PC-9 (cell line): Measurements from ENCODE around the gene WNK2. TPM values are rescaled to one million over a fixed set of nuclear protein-coding genes. Genes with fewer than 3 reads are reported as not detected.

Experiments
- BruUV-seq: library from RNA; stranded (reverse); fragments of 400-500 nt; replicated peaks from 2 replicates; lab custom pipeline; 2021; lab: Mats Ljungman, UMichigan
- CTCF ChIA-PET: fragments of 300-600 bp; sonication (Branson Sonifier 250); formaldehyde crosslinking; loops from one replicate; lab custom pipeline; 2022; ENCODE audit warnings: antibody characterized with exemption; lab: Charles Lee
- POLR2A ChIA-PET: fragments of 300-600 bp; sonication (Branson Sonifier 250); formaldehyde crosslinking; loops from one replicate; lab custom pipeline; 2022; ENCODE audit warnings: antibody characterized with exemption; ENCODE audit not compliant: unreplicated experiment; lab: Charles Lee
- DNase-seq, 2 experiments: peaks; one replicate each; pipeline versions ENCODE4 v3.0.0 to v3.0.0-alpha.2; 2015 to 2022; ENCODE audit warnings: mixed read lengths in 1 of 2
- H2AFZ ChIP-seq: fragments of 200-600 bp; sonication (generic); 2 replicates; pipeline ENCODE4 v1.8.1; 2017; ENCODE audit warnings: antibody characterized with exemption
- H3F3A ChIP-seq: fragments of 200-600 bp; sonication (generic); 2 replicates; pipeline ENCODE4 v1.8.1; 2017; ENCODE audit warnings: antibody characterized with exemption, mild to moderate bottlenecking, low read depth; ENCODE audit not compliant: insufficient read depth
- H3K27ac ChIP-seq: fragments of 200-600 bp; sonication (generic); 2 replicates; pipeline ENCODE4 v1.6.1; 2016; ENCODE audit warnings: mixed run types
- H3K27me3 ChIP-seq: fragments of 200-600 bp; sonication (generic); 2 replicates; pipeline ENCODE4 v1.6.1; 2016; ENCODE audit warnings: low read depth, mixed run types; ENCODE audit not compliant: insufficient read depth
- H3K36me3 ChIP-seq: fragments of 200-600 bp; sonication (generic); 2 replicates; pipeline ENCODE4 v1.6.1; 2016; ENCODE audit warnings: low read depth, mixed run types
- H3K4me1 ChIP-seq: fragments of 200-600 bp; sonication (generic); replicated peaks from 2 replicates; pipeline ENCODE4 v1.6.1; 2016; ENCODE audit warnings: mixed run types; ENCODE audit not compliant: insufficient read depth
- H3K4me2 ChIP-seq: fragments of 200-600 bp; sonication (generic); 2 replicates; pipeline ENCODE4 v1.6.1; 2017; ENCODE audit warnings: mixed run types
- H3K4me3 ChIP-seq: fragments of 200-600 bp; sonication (generic); 2 replicates; pipeline ENCODE4 v1.6.1; 2016; ENCODE audit warnings: mixed run types
- H3K79me2 ChIP-seq: fragments of 200-600 bp; sonication (generic); 2 replicates; pipeline ENCODE4 v1.6.1; 2017; ENCODE audit warnings: low read depth, mixed run types
- H3K9me2 ChIP-seq: fragments of 200-600 bp; sonication (generic); 2 replicates; pipeline ENCODE4 v1.8.1; 2017; ENCODE audit warnings: mild to moderate bottlenecking; ENCODE audit not compliant: insufficient read depth
- H3K9me3 ChIP-seq: fragments of 200-600 bp; sonication (generic); 2 replicates; pipeline ENCODE4 v1.8.1; 2016; ENCODE audit warnings: low read depth; ENCODE audit not compliant: insufficient read depth
- H4K20me1 ChIP-seq: fragments of 200-600 bp; sonication (generic); 2 replicates; pipeline ENCODE4 v1.8.1; 2017; ENCODE audit not compliant: insufficient read depth
- EZH2 ChIP-seq: fragments of 200-600 bp; sonication (generic); IDR thresholded peaks from 2 replicates; pipeline ENCODE4 v1.8.0; 2017; ENCODE audit warnings: antibody characterized with exemption, low read depth
- intact Hi-C: fragments of 100-400 bp; cut with micrococcal nuclease; formaldehyde crosslinking; loops from one replicate; pipeline ENCODE4 v1.10.0; 2022; ENCODE audit not compliant: unreplicated experiment
- total RNA-seq: library from RNA; stranded (reverse); gene quantifications from 2 replicates; pipeline ENCODE4 v1.2.3, GENCODE V29; 2021
- TF ChIP-seq, protein P1 (sequence below): fragments of 200-600 bp; sonication (generic); conservative IDR thresholded peaks from 2 replicates; pipeline ENCODE4 v1.6.1; 2017; ENCODE audit warnings: mixed run types, antibody characterized with exemption, mild to moderate bottlenecking, moderate library complexity

WNK2 gene
- total RNA-seq, 1 experiment from 2014 or later = 44.6 TPM

DNA sequence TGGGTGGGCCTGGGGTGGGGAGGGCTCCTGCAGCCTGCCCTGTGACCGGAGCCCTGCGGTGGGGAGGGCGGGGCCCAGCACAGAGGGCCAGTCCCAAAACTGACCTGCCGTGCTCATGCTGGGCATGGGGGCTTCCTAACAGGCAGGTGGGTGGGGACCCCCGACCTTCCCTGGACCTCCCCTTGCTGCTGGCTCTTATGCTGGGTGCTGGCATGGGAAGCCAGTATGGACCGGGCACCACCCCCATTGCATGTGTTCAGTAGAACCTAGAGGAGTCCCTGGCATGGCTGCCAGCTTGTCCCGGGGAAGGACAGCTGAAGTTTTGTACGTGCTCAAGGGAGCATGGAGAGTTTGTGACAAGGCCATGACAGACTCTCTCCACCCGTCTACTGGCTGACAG, 37.1 kb downstream of the WNK2 start:
- no peaks in the 10 kb centered on the region for H4K20me1 ChIP-seq
- DNase-seq = no peak
- no peak overlapping the region for H3K4me3 ChIP-seq
- H3K27me3 ChIP-seq = no peaks in the 10 kb centered on the region
- peaks cover 42% of the 10 kb centered on the region for H3F3A ChIP-seq
- CTCF ChIA-PET = no interaction called here
- H2AFZ ChIP-seq = no peak overlapping the region
- H3K9me3 ChIP-seq = no peaks in the 10 kb centered on the region
- peaks cover 29% of the 10 kb centered on the region for H3K79me2 ChIP-seq
- BruUV-seq = no TSS peak
- no peaks in the 10 kb centered on the region for H3K36me3 ChIP-seq
- POLR2A ChIA-PET = no interaction called here
- no peaks in the 10 kb centered on the region for H3K9me2 ChIP-seq
- TF ChIP-seq EZH2 = no peak
- TF ChIP-seq, protein P1, sequence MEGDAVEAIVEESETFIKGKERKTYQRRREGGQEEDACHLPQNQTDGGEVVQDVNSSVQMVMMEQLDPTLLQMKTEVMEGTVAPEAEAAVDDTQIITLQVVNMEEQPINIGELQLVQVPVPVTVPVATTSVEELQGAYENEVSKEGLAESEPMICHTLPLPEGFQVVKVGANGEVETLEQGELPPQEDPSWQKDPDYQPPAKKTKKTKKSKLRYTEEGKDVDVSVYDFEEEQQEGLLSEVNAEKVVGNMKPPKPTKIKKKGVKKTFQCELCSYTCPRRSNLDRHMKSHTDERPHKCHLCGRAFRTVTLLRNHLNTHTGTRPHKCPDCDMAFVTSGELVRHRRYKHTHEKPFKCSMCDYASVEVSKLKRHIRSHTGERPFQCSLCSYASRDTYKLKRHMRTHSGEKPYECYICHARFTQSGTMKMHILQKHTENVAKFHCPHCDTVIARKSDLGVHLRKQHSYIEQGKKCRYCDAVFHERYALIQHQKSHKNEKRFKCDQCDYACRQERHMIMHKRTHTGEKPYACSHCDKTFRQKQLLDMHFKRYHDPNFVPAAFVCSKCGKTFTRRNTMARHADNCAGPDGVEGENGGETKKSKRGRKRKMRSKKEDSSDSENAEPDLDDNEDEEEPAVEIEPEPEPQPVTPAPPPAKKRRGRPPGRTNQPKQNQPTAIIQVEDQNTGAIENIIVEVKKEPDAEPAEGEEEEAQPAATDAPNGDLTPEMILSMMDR = no peak
- H3K4me1 ChIP-seq = peaks cover 46% of the 10 kb centered on the region
- no peak overlapping the region for H3K27ac ChIP-seq
- H3K4me2 ChIP-seq = no peak overlapping the region
- intact Hi-C loops = loop anchor here (5.0 kb wide), 3 partner anchors 39 to 249 kb away; partner anchors contain the start of genes CARD19 and WNK2

DNA sequence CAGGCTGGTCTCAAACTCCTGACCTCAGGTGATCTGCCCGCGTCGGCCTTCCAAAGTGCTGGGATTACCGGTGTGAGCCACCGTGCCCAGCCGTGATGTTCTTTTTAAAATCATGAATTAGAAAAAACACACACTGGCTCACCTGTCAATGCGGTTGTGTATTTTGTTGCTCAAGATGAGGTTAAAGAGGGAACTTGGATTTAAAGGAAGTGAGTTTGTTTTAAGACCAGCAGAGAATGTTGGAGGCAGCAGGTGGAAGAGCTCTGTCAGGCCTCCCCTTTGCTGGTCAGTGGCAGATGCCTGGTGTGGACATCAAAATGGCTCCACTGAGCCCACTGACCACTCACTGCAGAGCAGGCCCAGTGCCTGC, 38.9 kb downstream of the WNK2 start:
- ChIA-PET CTCF (interaction anchor here (1.6 kb wide), 1 partner anchor 80 kb away, joined by 5 read pairs; no protein-coding TSS in a partner anchor), POLR2A (interaction anchor here (0.7 kb wide), 1 partner anchor 219 kb away, joined by 4 read pairs; no protein-coding TSS in a partner anchor)
- Histone ChIP-seq H3K27me3 (no peaks in the 10 kb centered on the region), H3K4me1 (peaks cover 54% of the 10 kb centered on the region), H2AFZ (0 out of 2 replicates have a peak overlapping the region, but pooled peaks have one; percentile 5), H3K4me2 (peak overlapping the region; percentile 74), H3K27ac (peak overlapping the region; percentile 78), H3K36me3 (no peaks in the 10 kb centered on the region), H3K9me2 (no peaks in the 10 kb centered on the region), H4K20me1 (no peaks in the 10 kb centered on the region), H3F3A (peaks cover 47% of the 10 kb centered on the region), H3K4me3 (peak overlapping the region; percentile 4; the same call in 1 of the 2 replicates), H3K9me3 (no peaks in the 10 kb centered on the region), H3K79me2 (peaks cover 45% of the 10 kb centered on the region)
- no TSS peak for BruUV-seq
- intact Hi-C loops = loop anchor here (1.0 to 5.0 kb wide), 5 partner anchors 21 to 251 kb away; partner anchors contain the start of genes CARD19 and WNK2
- TF ChIP-seq EZH2 = no peak
- TF ChIP-seq, protein P1 = no peak
- no peak for DNase-seq

DNA sequence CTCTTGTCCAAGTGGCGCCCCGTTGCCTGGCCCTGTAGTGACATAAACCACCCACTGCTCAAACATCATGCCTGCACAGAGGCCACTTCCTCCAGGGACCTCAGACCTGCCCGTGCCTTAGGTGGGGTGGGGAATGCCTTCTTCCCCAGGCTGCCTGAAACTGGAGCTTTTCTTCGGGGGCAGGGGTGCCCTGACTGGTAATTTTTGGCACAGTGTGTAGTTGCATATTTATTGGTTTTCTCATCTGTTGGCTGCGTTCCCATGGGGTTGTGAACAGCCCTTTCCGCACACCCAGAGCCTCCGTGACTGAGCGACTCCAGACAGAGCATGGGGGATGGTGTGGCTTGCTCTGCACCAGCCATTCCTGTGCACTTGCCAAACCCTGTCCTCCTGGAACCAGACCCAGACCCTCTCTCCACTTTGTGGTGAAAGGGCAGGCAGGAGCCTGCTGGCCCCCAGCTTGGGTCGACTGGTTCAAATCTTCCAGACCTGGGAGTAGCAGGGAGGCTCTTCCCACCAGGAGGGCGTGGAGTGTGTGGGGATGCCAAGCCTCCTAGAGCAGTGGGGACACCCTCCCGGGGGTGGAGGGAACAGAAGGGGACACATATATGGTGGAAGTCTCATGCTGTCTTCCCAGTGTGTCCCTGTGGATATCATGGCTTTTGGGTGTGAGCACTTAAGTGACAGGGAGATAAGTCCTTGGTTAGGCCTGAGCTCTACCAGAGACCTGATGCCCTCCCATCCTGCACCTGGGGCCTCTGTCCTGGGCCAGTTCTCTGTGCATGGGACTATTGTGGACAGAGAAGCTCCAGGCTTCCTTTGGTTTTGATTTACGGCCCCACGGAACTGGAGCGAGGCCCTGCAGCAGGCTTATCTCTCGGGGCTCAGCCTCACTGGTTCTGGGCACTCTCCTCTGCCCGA, 39.6 kb downstream of the WNK2 start:
- no peaks in the 10 kb centered on the region for H3K27me3 ChIP-seq
- intact Hi-C loops = loop anchor here (1.0 to 5.0 kb wide), 6 partner anchors 21 to 251 kb away; partner anchors contain the start of genes CARD19 and WNK2
- no peak overlapping the region for H2AFZ ChIP-seq
- no peaks in the 10 kb centered on the region for H3K9me2 ChIP-seq
- CTCF ChIA-PET = interaction anchor here (1.6 kb wide), 1 partner anchor 79 kb away, joined by 5 read pairs; no protein-coding TSS in a partner anchor
- H3K79me2 ChIP-seq = peaks cover 46% of the 10 kb centered on the region
- H3F3A ChIP-seq = peaks cover 47% of the 10 kb centered on the region
- H4K20me1 ChIP-seq = no peaks in the 10 kb centered on the region
- DNase-seq = peak; percentile 97
- H3K4me1 ChIP-seq = peaks cover 54% of the 10 kb centered on the region
- peak overlapping the region; percentile 78 for H3K27ac ChIP-seq
- peak overlapping the region; percentile 74 for H3K4me2 ChIP-seq
- POLR2A ChIA-PET = interaction anchor here (0.6 to 0.7 kb wide), 3 partner anchors 66 to 359 kb away, joined by 4 to 8 read pairs (median 4); no protein-coding TSS in a partner anchor
- H3K4me3 ChIP-seq = peak overlapping the region; percentile 30; the same call in 1 of the 2 replicates
- no peaks in the 10 kb centered on the region for H3K36me3 ChIP-seq
- no TSS peak for BruUV-seq
- TF ChIP-seq, protein P1 = no peak
- no peak for TF ChIP-seq EZH2
- H3K9me3 ChIP-seq = no peaks in the 10 kb centered on the region
